GM10248 (cell line): Measurements from ENCODE around the gene CCL8.
A peak's percentile ranks its signal among the peaks of the same experiment; 100 is the strongest.

Experiments
- CTCF ChIA-PET: fragments of 300-600 bp; sonication (Branson Sonifier 250); formaldehyde crosslinking; extraction: SDS; loops from one replicate; lab custom pipeline; 2021; ENCODE audit warnings: antibody characterized with exemption; lab: Yijun Ruan, JAX
- POLR2A ChIA-PET: fragments of 350-650 bp; sonication (Branson Sonifier 250); formaldehyde crosslinking; extraction: SDS; loops from one replicate; lab custom pipeline; 2020; ENCODE audit warnings: antibody characterized with exemption; lab: Yijun Ruan, JAX
- DNase-seq: peaks from one replicate; pipeline ENCODE4 v3.0.0; 2012; ENCODE audit errors: extremely low spot score
- CTCF ChIP-seq: IDR thresholded peaks from 2 replicates; pipeline ENCODE4 v1.5.1; 2012; ENCODE audit warnings: mild to moderate bottlenecking, low read depth; ENCODE audit errors: extremely low read depth, missing control alignments, control extremely low read depth

CCL8 gene

GRCh38 chr17:34360601-34361270 is 41.5 kb downstream of the CCL8 start:
- ChIA-PET POLR2A (no interaction called here), CTCF (interaction anchor here (0.5 to 7.2 kb wide), 58 partner anchors 9 to 1302 kb away, joined by 3 to 305 read pairs (median 5); partner anchors contain the start of genes CCL2 and RAD51D)
- no peak for TF ChIP-seq CTCF
- DNase-seq = no peak

DNA sequence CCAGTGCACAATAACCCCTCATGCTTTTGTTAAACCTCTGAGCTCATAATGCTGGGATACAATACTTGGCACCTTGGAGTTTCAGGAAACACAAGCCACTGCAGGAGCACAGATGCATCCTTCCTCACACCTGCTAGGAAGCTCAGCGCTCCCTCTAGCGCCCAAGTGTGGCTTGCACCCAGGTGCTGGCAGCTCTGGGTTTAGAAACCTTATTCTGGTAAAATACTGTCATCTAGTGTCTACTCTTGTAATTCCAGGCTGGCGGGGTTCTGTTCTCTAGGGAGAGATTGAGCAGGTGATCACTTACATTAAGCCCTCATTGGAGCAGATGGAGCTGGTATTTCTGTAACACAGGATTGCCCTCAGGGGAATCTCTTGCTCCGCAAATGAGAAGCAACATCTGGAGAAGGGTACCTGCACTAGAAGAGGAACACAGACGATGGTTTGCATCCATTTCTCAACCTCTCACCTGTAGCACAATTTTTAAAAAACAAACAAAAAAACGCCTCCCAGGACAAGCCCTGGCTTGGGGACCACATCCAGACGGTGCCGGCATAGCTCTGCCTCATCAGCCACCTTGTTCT is 42.3 kb downstream of the CCL8 start:
- DNase-seq = peak; percentile 84
- ChIA-PET POLR2A (no interaction called here), CTCF (interaction anchor here (0.6 to 7.2 kb wide), 60 partner anchors 10 to 758 kb away, joined by 3 to 305 read pairs (median 5); partner anchors contain the start of genes CCL2 and RAD51D)
- TF ChIP-seq CTCF = peak; percentile 97

DNA sequence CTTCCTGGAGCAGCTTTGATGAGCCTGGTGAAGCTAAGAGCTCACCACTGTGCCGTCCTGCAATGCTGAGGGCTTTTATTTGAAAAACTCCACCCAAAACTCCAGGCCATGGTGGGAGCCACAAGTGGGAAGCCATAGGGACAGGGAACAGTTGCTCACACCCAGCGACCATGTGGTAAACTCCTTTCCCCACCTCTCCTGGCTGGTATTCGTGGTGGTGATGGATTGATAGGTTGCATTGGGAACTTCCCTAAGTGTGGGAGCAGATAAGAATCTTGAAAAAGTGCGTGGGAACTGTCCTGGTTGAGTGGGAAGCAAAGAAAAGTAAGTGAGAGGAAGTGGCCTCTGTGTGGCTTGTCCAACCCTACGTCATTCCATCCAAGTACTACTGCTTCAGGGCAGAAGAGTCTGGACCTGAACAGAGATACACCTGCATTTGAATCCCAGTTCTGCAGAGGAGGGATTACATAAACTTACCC is 44.0 kb downstream of the CCL8 start, which contains the start of gene CCL1:
Gene CCL1 (minus strand): TSS at position 51 of the 479 bp plus-strand sequence. CDS start 72 bp downstream, outside the sequence.
- ChIA-PET POLR2A (no interaction called here), CTCF (interaction anchor here (1.1 to 7.2 kb wide), 10 partner anchors 9 to 217 kb away, joined by 3 to 305 read pairs (median 30); no protein-coding TSS in a partner anchor)
- no peak for TF ChIP-seq CTCF
- DNase-seq = no peak

DNA sequence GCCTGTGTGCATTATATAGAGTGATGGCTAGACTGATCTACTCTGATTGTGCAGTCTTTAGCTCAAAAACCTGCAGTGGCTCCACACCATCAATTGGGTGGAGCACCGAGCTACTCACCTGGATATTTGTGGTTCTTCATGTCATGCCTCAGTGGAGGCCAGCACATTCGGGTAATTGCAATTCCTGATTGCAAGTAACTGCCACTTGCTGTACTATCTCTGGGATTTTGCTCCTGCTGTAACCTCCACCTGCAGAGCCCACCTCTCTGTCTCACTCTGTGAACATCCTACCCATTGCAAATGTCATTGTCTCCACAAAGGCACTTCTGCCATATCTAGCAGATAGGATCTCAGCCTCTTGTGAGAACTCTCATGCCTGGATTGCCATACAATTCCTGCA is 45.5 kb downstream of the CCL8 start:
- ChIA-PET POLR2A (no interaction called here), CTCF (interaction anchor here (1.5 to 7.2 kb wide), 3 partner anchors 8 to 162 kb away, joined by 4 to 305 read pairs (median 62); no protein-coding TSS in a partner anchor)
- DNase-seq = no peak
- no peak for TF ChIP-seq CTCF

- no peak for DNase-seq
Measured at GRCh38 chr17:34365340-34365739, 46.1 kb downstream of the CCL8 start.

More at GRCh38 chr17:34365340-34365739, 46.1 kb downstream of the CCL8 start:
- CTCF ChIA-PET = interaction anchor here (7.2 kb wide), 1 partner anchor 163 kb away, joined by 305 read pairs; no protein-coding TSS in a partner anchor
- TF ChIP-seq CTCF = no peak
- POLR2A ChIA-PET = no interaction called here
